Fibroblast of lung (primary cell): ENCODE data around the gene ZNF878. TPM values are rescaled to one million over a fixed set of nuclear protein-coding genes. Genes with fewer than 3 reads are reported as not detected.
A peak's percentile ranks its signal among the peaks of the same experiment; 100 is the strongest.
"Not testable (repeated sequence)": the region's sequence is repeated elsewhere in the genome, so short reads cannot be mapped to it uniquely, and the experiment has no call there.

Experiments
- DNase-seq, 2 donors: peaks; one replicate each; pipeline versions ENCODE4 v3.0.0 to v3.0.0-alpha.2; 2010; ENCODE audit warnings: low read depth in 2 of 2
- H2AFZ ChIP-seq: 2 replicates; pipeline ENCODE4 v1.5.1; 2012; ENCODE audit warnings: low read length, control low read depth, inconsistent platforms
- H3K27ac ChIP-seq: 2 replicates; pipeline ENCODE4 v1.5.1; 2011; ENCODE audit warnings: low read length, control low read depth; ENCODE audit not compliant: insufficient read depth
- H3K27me3 ChIP-seq: 2 replicates; pipeline ENCODE4 v1.5.1; 2011; ENCODE audit warnings: mild to moderate bottlenecking, low read length; ENCODE audit not compliant: control insufficient read depth, insufficient read depth
- H3K36me3 ChIP-seq: 2 replicates; pipeline ENCODE4 v1.5.1; 2011; ENCODE audit warnings: low read length; ENCODE audit not compliant: control insufficient read depth, insufficient read depth
- H3K4me1 ChIP-seq: 2 replicates; pipeline ENCODE4 v1.5.1; 2011; ENCODE audit warnings: low read length; ENCODE audit not compliant: control insufficient read depth, insufficient read depth; ENCODE audit errors: extremely low read depth
- H3K4me2 ChIP-seq: 2 replicates; pipeline ENCODE4 v1.5.1; 2011; ENCODE audit warnings: low read length, control low read depth; ENCODE audit not compliant: insufficient read depth; ENCODE audit errors: extremely low read depth
- H3K4me3 ChIP-seq, 4 experiments: fragments of 200-600 bp in 1 of 4; sonication (generic) in 1 of 4; replicated peaks in 1 of 4; 2 replicates each; pipeline ENCODE4 v1.5.1; 2011 to 2016; ENCODE audit warnings: low read length in 4 of 4, low read depth in 3 of 4, mild to moderate bottlenecking in 3 of 4, control low read depth in 2 of 4, inconsistent platforms in 1 of 4, mixed read lengths in 1 of 4; ENCODE audit not compliant: insufficient read depth in 1 of 4; ENCODE audit errors: control extremely low read depth in 1 of 4
- H3K79me2 ChIP-seq: 2 replicates; pipeline ENCODE4 v1.5.1; 2012; ENCODE audit warnings: mild to moderate bottlenecking, low read length, inconsistent platforms; ENCODE audit not compliant: control insufficient read depth, insufficient read depth
- H3K9ac ChIP-seq: 2 replicates; pipeline ENCODE4 v1.5.1; 2011; ENCODE audit warnings: mild to moderate bottlenecking, low read length, control low read depth; ENCODE audit not compliant: insufficient read depth
- H3K9me3 ChIP-seq: 2 replicates; pipeline ENCODE4 v1.5.1; 2012; ENCODE audit warnings: low read depth, low read length; ENCODE audit not compliant: control insufficient read depth, insufficient read depth
- H4K20me1 ChIP-seq: 2 replicates; pipeline ENCODE4 v1.5.1; 2011; ENCODE audit warnings: low read length; ENCODE audit not compliant: control insufficient read depth, insufficient read depth; ENCODE audit errors: extremely low read depth
- EZH2 ChIP-seq: IDR thresholded peaks from 2 replicates; pipeline ENCODE4 v1.5.1; 2012; ENCODE audit warnings: low read length, control low read depth, mild to moderate bottlenecking; ENCODE audit errors: missing control alignments
- polyA plus RNA-seq, 2 donors: library from polyadenylated mRNA; depleted of rRNA in 1 of 2; stranded (reverse) in 1 of 2; unstranded in 1 of 2; fragments of >200 nt; gene quantifications; 2 replicates each; pipeline ENCODE4 v1.2.1, GENCODE V29; 2011 to 2012; ENCODE audit warnings: missing spikeins in 1 of 2
- total RNA-seq: library from RNA; depleted of rRNA; stranded (reverse); fragments of >200 nt; gene quantifications from 2 replicates; pipeline ENCODE4 v1.2.1, GENCODE V29; 2014
- TF ChIP-seq, protein P1 (sequence below), 2 donors: IDR thresholded peaks in 1 of 2; conservative IDR thresholded peaks in 1 of 2; 1 replicate in 1 of 2; 2 replicates in 1 of 2; pipeline ENCODE4 v1.5.1; 2011 to 2012; ENCODE audit warnings: low read length in 2 of 2, control low read depth in 1 of 2, inconsistent platforms in 1 of 2, low read depth in 1 of 2, mild to moderate bottlenecking in 1 of 2

Gene ZNF878
- total and polyA plus RNA-seq, 2 donors (not counting 1 experiment from before 2014, with no cell fraction given): under 0.01 to 0.07 TPM

DNA sequence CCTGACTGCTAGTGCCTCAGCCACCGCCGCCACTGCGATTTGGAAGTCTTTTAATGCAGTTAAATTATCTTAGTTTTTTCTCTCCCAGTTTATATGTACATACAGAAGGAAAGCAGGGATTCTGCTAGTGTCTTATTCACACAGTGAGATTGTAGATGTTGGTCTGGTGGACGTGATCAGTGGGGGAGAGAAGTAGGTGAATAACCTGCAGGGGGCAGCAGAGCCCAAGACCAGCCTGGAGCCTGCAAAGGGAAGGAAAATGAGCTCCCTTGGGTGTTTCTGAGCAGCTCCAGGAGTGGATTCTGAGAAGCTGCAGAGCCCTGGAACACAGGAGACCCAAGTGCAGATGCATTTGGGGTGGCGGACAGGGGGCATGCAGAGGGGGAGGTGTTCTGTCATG is 38.0 kb upstream of the ZNF878 start:
- no peak for TF ChIP-seq EZH2
- TF ChIP-seq, protein P1, sequence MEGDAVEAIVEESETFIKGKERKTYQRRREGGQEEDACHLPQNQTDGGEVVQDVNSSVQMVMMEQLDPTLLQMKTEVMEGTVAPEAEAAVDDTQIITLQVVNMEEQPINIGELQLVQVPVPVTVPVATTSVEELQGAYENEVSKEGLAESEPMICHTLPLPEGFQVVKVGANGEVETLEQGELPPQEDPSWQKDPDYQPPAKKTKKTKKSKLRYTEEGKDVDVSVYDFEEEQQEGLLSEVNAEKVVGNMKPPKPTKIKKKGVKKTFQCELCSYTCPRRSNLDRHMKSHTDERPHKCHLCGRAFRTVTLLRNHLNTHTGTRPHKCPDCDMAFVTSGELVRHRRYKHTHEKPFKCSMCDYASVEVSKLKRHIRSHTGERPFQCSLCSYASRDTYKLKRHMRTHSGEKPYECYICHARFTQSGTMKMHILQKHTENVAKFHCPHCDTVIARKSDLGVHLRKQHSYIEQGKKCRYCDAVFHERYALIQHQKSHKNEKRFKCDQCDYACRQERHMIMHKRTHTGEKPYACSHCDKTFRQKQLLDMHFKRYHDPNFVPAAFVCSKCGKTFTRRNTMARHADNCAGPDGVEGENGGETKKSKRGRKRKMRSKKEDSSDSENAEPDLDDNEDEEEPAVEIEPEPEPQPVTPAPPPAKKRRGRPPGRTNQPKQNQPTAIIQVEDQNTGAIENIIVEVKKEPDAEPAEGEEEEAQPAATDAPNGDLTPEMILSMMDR (conservative IDR thresholded peaks at IDR 0.05 in 1 of 2, IDR thresholded peaks at IDR 0.05 in 1 of 2; ENCODE audit: low read depth in 1 of 2, low read length in 2 of 2): peak; percentile 57 to 65
- H3K9me3 ChIP-seq: no peaks in the 10 kb centered on the region
- no peaks in the 10 kb centered on the region for H3K27me3 ChIP-seq
- no peak overlapping the region for H2AFZ ChIP-seq
- peak; percentile 25 to 69 for DNase-seq
- no peak overlapping the region for H3K4me3 ChIP-seq
- H3K36me3 ChIP-seq: no peaks in the 10 kb centered on the region
- no peaks in the 10 kb centered on the region for H3K79me2 ChIP-seq
- H3K9ac ChIP-seq: no peak overlapping the region
- no peak overlapping the region for H3K27ac ChIP-seq
- no peaks in the 10 kb centered on the region for H4K20me1 ChIP-seq
- H3K4me1 ChIP-seq: no peaks in the 10 kb centered on the region
- H3K4me2 ChIP-seq: no peak overlapping the region

GRCh38 chr19:12085074-12085818 is 32.5 kb upstream of the ZNF878 start:
- no peaks in the 10 kb centered on the region for H3K9me3 ChIP-seq
- no peaks in the 10 kb centered on the region for H3K27me3 ChIP-seq
- no peaks in the 10 kb centered on the region for H4K20me1 ChIP-seq
- H3K79me2 ChIP-seq: no peaks in the 10 kb centered on the region
- H3K9ac ChIP-seq: no peak overlapping the region
- TF ChIP-seq EZH2: no peak
- TF ChIP-seq, protein P1 (conservative IDR thresholded peaks at IDR 0.05 in 1 of 2, IDR thresholded peaks at IDR 0.05 in 1 of 2; ENCODE audit: low read depth in 1 of 2, low read length in 2 of 2): no peak
- H3K4me3 ChIP-seq: no peak overlapping the region
- no peak overlapping the region for H2AFZ ChIP-seq
- H3K27ac ChIP-seq: no peak overlapping the region
- H3K36me3 ChIP-seq: no peaks in the 10 kb centered on the region
- H3K4me2 ChIP-seq: no peak overlapping the region
- no peaks in the 10 kb centered on the region for H3K4me1 ChIP-seq
- DNase-seq: no peak

- DNase-seq, H3K9ac ChIP-seq, H3K4me3 ChIP-seq, H3K79me2 ChIP-seq, H2AFZ ChIP-seq, H3K27me3 ChIP-seq, H3K27ac ChIP-seq, H3K4me2 ChIP-seq, H4K20me1 ChIP-seq, H3K36me3 ChIP-seq, H3K9me3 ChIP-seq, H3K4me1 ChIP-seq: not testable (repeated sequence)
Observed at GRCh38 chr19:12083336-12083735, 30.6 kb upstream of the ZNF878 start.
